ENCODE data around the gene ACLY.
A peak's percentile ranks its signal among the peaks of the same experiment; 100 is the strongest.
"Not testable (repeated sequence)": the region's sequence is repeated elsewhere in the genome, so short reads cannot be mapped to it uniquely, and the experiment has no call there.

Gene ACLY

DNA sequence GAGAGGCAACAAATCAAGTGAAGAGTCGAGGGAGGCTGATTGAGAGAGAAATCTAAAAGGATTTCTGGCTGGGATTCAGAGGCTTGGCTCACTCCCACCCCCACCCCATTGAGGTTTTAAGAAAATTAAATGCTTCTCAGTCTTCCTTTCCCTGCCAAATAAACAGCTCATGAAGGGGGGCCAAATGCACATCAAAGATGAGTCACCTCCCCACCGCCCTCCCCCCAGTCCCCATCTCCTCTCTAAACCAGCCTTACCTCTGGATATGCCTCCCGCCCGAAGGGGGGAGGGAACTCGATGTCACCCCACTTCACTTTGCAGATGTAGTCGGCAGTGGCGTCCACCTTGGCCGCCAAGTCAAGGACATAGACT lies 11.6 kb downstream of the ACLY start:
- ATAC-seq (no peak), DNase-seq (no peak)
- no peaks in the 10 kb centered on the region for H3K9me3 Mint-ChIP-seq
- H3K4me3 Mint-ChIP-seq, result no peak overlapping the region
- no peaks in the 10 kb centered on the region for H3K27me3 Mint-ChIP-seq
- H3K27ac Mint-ChIP-seq, result peak overlapping the region in 1 of 2 donors; percentile 91
- no peaks in the 10 kb centered on the region for H3K4me1 Mint-ChIP-seq

DNA sequence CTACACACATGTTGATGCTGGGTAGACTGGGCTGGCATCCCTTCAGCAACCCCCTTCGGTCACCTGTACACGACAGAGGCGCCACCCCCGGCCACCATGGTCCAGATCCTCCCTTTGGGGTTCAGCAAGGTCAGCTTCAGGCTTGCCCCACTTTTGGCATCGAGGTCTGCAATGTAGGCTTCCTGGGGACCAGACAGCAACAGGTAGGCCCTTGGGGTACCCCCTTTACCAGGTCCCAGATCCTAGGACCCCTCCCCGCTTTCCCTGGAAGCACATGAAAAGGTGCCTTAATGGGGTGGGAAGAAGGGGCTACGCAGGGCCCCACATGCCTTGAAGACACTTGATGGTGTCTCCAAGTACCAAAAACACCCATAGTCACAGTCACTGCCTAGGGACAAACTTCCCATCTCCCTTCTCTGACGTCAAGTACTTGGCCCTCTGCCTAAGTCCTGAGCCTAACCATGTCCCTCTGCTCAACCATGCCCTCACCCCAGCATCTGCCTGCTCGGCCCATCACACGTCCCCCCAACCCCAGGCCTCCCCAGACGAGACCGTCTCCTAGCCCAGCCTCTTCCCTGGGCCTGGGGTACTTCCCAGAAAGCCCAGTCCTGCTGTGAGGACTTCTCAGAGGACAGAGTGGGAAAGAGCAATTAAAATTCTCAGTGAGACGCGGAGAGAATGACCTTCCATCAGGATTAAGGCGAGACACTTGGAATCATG lies 12.1 kb downstream of the ACLY start:
- Mint-ChIP-seq H3K27me3 (no peaks in the 10 kb centered on the region), H3K9me3 (no peaks in the 10 kb centered on the region), H3K27ac (peak overlapping the region in 1 of 2 donors; percentile 13), H3K4me3 (no peak overlapping the region), H3K4me1 (no peaks in the 10 kb centered on the region)
- no peak for ATAC-seq
- DNase-seq, result no peak

DNA sequence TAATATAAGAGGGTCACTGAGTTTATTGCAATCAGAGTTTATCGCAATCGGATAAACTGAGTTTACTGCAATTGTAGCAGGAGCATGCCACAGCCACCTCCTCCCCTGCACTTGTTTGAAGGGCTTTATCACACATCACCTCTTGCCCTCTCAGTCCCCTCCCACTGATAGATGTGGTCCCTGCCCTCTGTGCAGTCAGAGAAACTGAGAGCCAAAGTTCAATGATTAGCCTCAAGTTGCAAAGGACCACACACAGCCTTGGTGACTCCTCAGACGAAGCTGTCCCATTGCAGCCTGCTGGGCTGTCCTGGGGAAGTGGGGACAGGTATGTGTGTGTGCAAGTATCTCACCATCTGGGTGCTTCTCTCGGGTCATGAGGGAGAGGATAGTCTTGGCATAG lies 13.6 kb downstream of the ACLY start:
- Mint-ChIP-seq H3K27ac (no peak overlapping the region), H3K4me3 (no peak overlapping the region), H3K4me1 (no peaks in the 10 kb centered on the region), H3K9me3 (no peaks in the 10 kb centered on the region), H3K27me3 (no peaks in the 10 kb centered on the region)
- ATAC-seq (no peak), DNase-seq (no peak)

DNA sequence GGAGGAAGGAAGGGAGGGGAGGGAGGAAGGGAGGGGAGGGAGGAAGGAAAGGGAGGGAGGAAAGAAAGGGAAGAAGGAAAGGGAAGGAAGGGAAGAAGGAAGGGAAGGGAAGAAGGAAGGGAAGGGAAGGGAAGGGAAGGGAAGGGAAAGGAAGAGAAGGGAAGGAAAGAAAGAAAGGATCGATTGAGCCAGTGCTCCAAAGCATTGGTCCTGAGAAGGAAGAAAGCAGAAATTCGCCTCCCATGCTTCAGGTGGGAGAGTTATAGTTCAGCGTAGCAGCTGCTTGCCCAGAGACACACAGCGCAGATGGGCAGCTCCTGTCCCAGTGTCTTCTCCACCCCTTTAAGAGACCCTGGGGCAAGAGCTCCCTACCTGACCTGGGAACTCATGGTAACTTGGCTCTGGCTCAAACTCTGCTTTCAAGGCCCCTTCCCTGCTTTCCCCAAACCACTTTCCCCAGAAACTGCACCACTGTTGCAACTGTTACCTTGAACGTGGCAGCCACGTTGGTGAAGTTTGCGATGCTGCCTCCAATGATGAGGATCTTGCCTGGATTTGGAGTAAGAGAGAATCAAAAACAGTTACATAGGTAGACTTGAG lies 14.4 kb downstream of the ACLY start:
- Mint-ChIP-seq H3K4me3 (no peak overlapping the region), H3K27me3 (no peaks in the 10 kb centered on the region), H3K4me1 (no peaks in the 10 kb centered on the region), H3K9me3 (no peaks in the 10 kb centered on the region), H3K27ac (no peak overlapping the region)
- ATAC-seq (no peak), DNase-seq (no peak)

DNA sequence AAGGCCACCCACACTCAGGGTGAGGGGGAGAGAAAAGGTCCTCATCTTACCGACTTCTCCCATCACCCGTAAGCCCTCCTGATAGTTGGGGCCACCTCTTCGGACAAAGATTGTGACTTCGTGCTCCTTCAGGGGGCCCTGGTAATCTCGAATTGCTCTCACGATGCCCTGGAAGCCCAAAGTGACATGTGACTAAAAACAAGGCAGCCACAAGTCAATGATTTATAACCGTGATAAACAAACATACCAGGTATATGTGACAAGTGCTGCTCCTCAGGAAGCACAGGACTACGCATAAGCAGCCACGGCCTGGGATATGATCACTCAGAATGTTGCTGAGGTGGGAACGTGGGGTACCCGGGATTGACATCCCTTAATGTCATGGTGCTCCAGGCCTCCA lies 17.1 kb downstream of the ACLY start:
- Mint-ChIP-seq H3K9me3 (no peaks in the 10 kb centered on the region), H3K27me3 (no peaks in the 10 kb centered on the region), H3K27ac (no peak overlapping the region), H3K4me1 (no peaks in the 10 kb centered on the region), H3K4me3 (no peak overlapping the region)
- no peak for ATAC-seq
- DNase-seq, result no peak

DNA sequence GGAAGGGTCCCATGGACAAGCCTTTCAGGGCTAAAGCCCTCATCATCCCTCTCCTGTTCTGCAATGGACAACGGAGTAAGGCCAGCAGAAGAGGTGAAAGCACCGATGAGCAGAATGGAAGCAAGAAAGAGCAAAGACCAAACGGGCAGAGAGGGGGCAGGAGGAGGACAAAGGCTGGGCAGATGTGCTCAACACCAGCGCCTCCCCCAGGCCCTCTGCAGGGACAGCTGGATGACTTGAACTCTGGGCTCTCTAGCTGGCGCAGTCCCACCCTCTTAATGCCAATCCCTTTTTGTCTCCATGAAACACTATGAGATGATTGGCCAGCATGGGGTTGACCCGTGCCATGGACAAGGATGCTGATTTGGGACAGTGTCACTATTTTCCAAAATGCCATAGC lies 22.0 kb downstream of the ACLY start:
- no peak for ATAC-seq
- H3K27ac Mint-ChIP-seq, result peak overlapping the region in 1 of 2 donors; percentile 36
- H3K27me3 Mint-ChIP-seq, result no peaks in the 10 kb centered on the region
- no peak overlapping the region for H3K4me3 Mint-ChIP-seq
- DNase-seq, result no peak
- no peaks in the 10 kb centered on the region for H3K9me3 Mint-ChIP-seq
- H3K4me1 Mint-ChIP-seq, result no peaks in the 10 kb centered on the region

DNA sequence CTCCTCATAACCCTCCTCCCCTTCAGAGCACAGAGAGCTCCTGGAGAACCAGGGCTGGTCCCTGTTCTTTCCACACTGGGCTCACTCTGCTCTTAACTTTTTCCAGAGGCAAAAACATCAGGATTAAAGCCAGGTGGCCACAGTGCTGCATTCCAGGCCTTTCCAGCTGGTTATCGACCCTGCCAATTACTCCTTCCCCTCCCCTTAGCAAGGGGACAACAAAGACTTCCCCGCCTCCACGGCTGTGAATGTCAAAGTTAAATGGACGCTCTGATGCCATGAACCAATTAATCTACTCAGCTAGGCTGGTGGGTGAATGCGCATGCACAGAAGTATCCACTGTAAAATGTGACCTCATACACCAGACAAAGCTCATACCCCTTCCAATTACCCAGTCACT lies 23.1 kb downstream of the ACLY start:
- ATAC-seq (no peak), DNase-seq (no peak)
- Mint-ChIP-seq H3K4me3 (no peak overlapping the region), H3K9me3 (no peaks in the 10 kb centered on the region), H3K27me3 (no peaks in the 10 kb centered on the region), H3K27ac (no peak overlapping the region), H3K4me1 (no peaks in the 10 kb centered on the region)

DNA sequence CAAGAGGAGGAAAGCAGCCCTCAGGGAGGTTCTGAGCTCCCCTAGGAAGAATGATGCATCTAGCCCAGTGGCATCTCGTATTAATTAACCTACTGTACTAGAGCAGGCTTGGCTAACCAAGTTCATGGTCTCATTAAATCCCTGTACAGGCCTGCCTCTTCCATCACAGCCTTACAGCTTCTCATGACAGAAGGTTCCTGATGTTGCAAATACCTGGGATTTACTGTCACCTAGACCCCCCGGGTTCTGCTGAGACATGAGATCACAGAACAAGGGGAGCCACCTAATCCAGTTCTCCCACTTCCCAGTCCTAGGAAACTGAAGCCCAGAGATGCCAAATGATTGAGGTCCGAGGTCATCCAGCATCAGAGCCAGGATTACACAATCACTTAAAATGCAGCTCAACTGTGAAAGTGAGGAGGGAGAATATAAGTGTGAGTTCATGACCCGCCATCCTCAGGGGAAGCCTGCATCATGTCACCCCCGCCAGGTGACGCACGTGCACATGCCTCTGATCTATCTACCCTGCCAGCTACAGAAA lies 23.9 kb downstream of the ACLY start:
- H3K27ac Mint-ChIP-seq, result no peak overlapping the region

DNA sequence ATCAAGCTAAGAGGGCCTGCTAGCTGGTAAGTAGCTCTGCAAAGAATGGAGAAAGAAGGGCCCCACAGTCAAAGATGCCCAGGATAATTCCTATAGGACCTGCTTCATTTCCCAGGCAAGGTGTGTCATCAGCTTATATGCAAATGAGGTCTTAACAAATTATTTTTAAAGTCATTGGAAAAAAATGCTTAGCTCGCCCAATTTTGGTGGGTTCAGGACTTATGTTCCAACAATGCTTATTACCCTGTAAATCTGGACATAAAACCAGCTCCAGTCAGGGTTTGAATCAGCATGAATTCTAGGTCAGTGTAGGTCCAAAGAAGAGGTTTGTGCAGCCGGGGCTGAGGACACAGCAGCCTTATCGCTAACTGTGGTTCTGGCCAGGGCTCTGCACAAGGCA lies 25.4 kb downstream of the ACLY start:
- H3K27me3 Mint-ChIP-seq, result no peaks in the 10 kb centered on the region
- H3K27ac Mint-ChIP-seq, result no peak overlapping the region
- DNase-seq (no peak), ATAC-seq (no peak)
- H3K9me3 Mint-ChIP-seq, result no peaks in the 10 kb centered on the region
- H3K4me3 Mint-ChIP-seq, result no peak overlapping the region
- no peaks in the 10 kb centered on the region for H3K4me1 Mint-ChIP-seq

More for the DNA sequence above, 23.9 kb downstream of the ACLY start:
- no peak overlapping the region for H3K4me3 Mint-ChIP-seq
- DNase-seq (no peak), ATAC-seq (no peak)
- H3K9me3 Mint-ChIP-seq, result no peaks in the 10 kb centered on the region
- no peaks in the 10 kb centered on the region for H3K27me3 Mint-ChIP-seq
- no peaks in the 10 kb centered on the region for H3K4me1 Mint-ChIP-seq

DNA sequence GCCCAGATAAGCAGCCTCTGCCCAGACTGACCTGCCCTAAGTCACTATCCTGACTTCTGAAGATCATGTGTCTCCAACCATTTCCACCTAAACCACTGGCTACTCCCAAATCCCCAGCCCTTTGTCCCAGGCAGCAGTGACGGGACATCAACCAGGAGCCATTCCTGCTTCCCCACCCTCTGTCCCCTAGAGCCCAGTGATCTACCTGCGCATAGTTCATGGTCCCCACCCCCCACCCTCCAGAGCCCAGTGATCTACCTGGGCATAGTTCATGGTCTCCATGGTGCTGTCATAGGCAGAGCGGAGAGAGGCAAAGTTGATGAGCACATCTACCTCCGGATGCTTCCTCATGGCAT lies 26.8 kb downstream of the ACLY start:
- no peak for ATAC-seq
- DNase-seq, result no peak
- Mint-ChIP-seq H3K4me3 (no peak overlapping the region), H3K27ac (peak overlapping the region in 1 of 2 donors; percentile 88), H3K4me1 (no peaks in the 10 kb centered on the region), H3K27me3 (no peaks in the 10 kb centered on the region), H3K9me3 (no peaks in the 10 kb centered on the region)

DNA sequence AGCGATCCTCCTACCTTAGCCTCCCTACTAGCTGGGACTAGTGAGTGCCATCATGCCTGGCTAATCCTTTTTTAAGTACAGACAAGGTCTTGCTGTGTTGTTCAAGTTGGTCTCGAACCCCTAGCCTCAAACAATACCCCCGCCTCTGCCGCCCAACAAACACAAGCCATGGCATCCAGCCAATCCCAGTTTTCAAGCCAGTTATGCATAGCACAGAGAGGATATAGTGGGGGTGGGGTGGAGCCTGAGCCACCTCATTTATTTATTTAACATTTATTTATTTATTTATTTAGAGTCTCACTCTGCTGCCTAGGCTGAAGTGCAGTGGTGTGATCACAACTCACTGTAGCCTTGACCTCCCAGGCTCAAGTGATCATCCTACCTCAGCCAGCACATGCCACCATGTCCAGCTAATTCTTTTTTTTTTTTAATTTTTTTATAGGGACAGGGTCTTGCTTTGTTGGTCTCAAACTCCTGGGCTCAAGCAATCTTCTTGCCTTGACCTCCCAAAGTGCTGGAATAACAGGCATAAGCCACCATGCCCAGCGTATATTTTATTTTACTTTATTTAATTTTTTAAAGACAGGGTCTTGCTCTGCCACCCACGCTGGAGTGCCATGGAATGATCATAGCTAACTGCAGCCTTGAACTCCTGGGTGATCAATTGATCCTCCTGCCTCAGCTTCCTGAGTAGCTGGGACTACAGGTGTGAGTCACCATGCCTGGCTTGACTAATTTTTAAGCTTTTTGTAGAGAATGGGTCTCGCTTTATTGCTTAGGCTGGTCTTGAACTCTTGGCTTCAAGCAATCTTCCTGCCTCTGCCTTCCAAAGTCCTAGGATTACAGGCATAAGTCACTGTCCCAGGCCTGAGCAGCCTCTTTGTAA lies 27.4 kb downstream of the ACLY start:
- DNase-seq (no peak), ATAC-seq (no peak)
- H3K9me3 Mint-ChIP-seq, result no peaks in the 10 kb centered on the region
- H3K27ac Mint-ChIP-seq, result no peak overlapping the region
- no peaks in the 10 kb centered on the region for H3K4me1 Mint-ChIP-seq
- no peaks in the 10 kb centered on the region for H3K27me3 Mint-ChIP-seq
- H3K4me3 Mint-ChIP-seq, result no peak overlapping the region

DNA sequence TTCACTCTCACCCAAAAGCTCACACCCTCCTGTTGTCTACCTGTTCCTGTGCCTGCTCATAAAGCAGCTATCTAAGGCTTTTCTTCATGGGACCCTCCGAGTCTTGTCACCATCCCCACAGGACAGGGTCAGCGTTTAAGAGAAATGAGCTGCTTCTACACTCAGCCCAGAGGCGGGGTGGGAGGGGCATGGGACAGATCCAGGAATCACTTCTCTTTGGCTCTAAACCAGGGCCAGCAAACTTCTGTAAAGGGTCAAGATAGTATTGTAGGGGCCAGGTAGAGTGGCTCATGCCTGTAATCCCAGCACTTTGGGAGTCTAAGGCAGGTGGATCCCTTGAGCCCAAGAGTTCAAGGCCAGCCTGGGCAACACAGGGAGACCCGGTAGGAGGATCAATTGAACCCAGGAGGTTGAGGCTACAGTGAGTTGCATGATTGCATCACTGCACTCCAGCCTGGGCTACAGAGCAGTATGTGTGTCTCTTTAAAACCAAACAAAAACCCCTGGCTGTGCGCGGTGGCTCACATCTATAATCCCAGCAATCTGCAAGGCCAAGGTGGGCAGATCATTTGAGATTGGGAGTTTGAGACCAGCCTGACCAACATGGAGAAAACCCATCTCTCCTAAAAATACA lies 30.3 kb downstream of the ACLY start:
- H3K9me3 Mint-ChIP-seq, result no peaks in the 10 kb centered on the region
- H3K4me1 Mint-ChIP-seq, result no peaks in the 10 kb centered on the region
- H3K27ac Mint-ChIP-seq, result no peak overlapping the region
- H3K27me3 Mint-ChIP-seq, result no peaks in the 10 kb centered on the region
- DNase-seq (no peak), ATAC-seq (no peak)
- H3K4me3 Mint-ChIP-seq, result no peak overlapping the region

DNA sequence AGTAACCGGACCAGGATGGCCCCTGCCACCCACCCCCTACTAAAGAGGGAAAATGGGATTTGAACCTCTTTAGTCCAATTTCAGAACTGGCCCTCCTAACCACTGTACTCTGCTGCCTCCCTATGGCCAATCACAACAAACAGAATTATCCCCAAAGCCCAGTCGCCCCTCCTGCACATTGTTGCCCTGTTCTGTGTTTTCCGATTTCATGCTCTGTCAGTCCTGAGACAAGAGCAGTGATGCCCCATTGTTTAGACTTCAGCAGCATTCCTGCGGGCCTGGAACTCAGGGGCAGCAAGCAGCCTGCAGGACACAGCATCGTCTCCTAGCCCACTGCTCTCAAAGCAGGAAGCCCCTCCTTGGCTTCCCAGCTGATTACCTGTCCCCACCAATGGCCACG lies 33.0 kb downstream of the ACLY start:
- Mint-ChIP-seq H3K4me3 (no peak overlapping the region), H3K4me1 (no peaks in the 10 kb centered on the region), H3K27ac (peak overlapping the region in 1 of 2 donors; percentile 77), H3K9me3 (no peaks in the 10 kb centered on the region), H3K27me3 (no peaks in the 10 kb centered on the region)
- no peak for DNase-seq
- no peak for ATAC-seq

DNA sequence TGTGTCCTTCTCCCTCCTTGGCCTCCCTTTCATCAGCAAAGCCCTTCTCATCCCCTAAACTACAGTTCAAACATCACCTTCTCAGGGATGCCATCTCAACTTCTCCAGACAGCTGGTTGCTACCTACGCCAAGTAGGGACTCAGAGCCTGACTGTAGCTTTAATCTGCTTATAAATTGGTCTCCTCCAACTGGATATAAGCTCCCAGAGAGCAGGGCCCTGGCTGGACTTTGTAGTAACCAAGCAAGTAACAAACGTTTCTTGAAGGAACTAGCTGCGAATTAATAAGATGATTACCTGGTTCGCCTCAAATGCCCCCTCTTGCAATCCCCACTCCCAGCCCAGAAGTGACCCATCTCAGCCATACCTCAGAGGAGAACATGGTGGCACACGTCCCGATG lies 36.0 kb downstream of the ACLY start:
- H3K4me3 Mint-ChIP-seq, result no peak overlapping the region
- no peaks in the 10 kb centered on the region for H3K27me3 Mint-ChIP-seq
- peak overlapping the region; percentile 13 to 19 for H3K27ac Mint-ChIP-seq
- no peak for ATAC-seq
- DNase-seq, result no peak
- H3K9me3 Mint-ChIP-seq, result no peaks in the 10 kb centered on the region
- no peaks in the 10 kb centered on the region for H3K4me1 Mint-ChIP-seq

DNA sequence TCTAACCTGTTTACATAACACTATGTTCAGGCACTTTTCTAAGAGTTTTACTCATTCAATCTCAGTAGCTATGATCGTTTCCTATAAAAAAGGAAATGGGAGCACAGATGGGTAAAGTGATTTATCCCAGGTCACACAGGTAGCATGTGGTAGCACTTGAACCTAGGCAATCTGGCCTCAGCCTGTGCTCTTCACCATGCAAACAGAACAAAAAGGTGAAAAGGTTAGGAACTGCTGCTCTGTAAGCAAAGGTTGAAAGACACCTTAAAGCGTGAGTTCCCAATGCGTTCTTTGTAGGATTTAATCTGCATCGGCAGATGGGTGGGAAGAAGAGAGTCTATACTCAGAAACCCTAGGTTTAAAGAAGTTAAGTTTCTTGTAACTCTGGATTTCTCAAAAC lies 38.6 kb downstream of the ACLY start:
- Mint-ChIP-seq H3K4me3 (no peak overlapping the region), H3K9me3 (no peaks in the 10 kb centered on the region), H3K4me1 (no peaks in the 10 kb centered on the region), H3K27ac (no peak overlapping the region), H3K27me3 (no peaks in the 10 kb centered on the region)
- DNase-seq, result no peak
- ATAC-seq, result no peak

DNA sequence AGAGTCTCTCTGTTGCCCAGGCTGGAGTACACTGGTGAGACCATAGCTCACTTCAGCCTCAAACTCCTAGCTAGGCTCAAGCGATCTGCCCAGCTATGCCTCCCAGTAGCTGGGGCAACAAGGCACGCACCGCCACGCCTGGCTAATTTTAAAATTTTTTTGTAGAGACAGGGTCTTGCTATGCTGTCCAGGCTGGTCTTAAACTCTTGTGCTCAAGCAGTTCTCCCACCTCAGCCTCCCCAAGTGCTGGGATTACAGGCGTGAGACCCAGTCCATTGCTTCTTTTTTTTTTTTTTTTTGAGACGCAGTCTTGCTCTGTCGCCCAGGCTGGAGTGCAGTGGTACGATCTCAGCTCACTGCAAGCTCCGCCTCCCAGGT lies 44.5 kb downstream of the ACLY start:
- peak overlapping the region in 1 of 2 donors; percentile 12 for H3K27ac Mint-ChIP-seq
- not testable (repeated sequence) for ATAC-seq, H3K4me3 Mint-ChIP-seq, DNase-seq, H3K4me1 Mint-ChIP-seq, H3K27me3 Mint-ChIP-seq, H3K9me3 Mint-ChIP-seq

All from stimulated activated naive CD8-positive, alpha-beta T cell treated with anti-CD3 and anti-CD28 coated beads, Interleukin-15, amount 100 ng/mL, for 72 hours (primary cell).